HL-60 (cell line): ENCODE measurements around the gene SLC25A23.
A peak's percentile ranks its signal among the peaks of the same experiment; 100 is the strongest.

Experiments used
- CTCF ChIP-seq: IDR thresholded peaks from one replicate; pipeline ENCODE4 v1.5.1; 2011; ENCODE audit warnings: low read length, control low read depth, inconsistent platforms; ENCODE audit not compliant: insufficient read depth
- REST ChIP-seq: IDR thresholded peaks from 2 replicates; pipeline ENCODE4 v1.6.1; 2012; ENCODE audit warnings: low read depth; ENCODE audit not compliant: insufficient replicate concordance

- TF ChIP-seq CTCF = peak; percentile 11
- peak; percentile 26 for TF ChIP-seq REST
These were observed 22.1 kb upstream of the SLC25A23 start, which contains the start of gene DENND1C for GRCh38 chr19:6481541-6482342.
